Neural progenitor cell (in vitro differentiated cells): ENCODE results near the gene ZFAND3. TPM values are rescaled to one million over a fixed set of nuclear protein-coding genes. Genes with fewer than 3 reads are reported as not detected.

Experiments
- DNase-seq: peaks from one replicate; pipeline ENCODE4 v3.0.0-alpha.2; 2016; ENCODE audit warnings: low spot score
- H2AFZ ChIP-seq: fragments of 200-600 bp; sonication (generic); replicated peaks from 2 replicates; pipeline ENCODE4 v1.6.1; 2016; ENCODE audit warnings: antibody characterized with exemption
- H3F3A ChIP-seq: fragments of 200-600 bp; sonication (generic); 2 replicates; pipeline ENCODE4 v1.6.1; 2016; ENCODE audit warnings: antibody characterized with exemption, low read depth
- H3K27ac ChIP-seq: fragments of 200-600 bp; sonication (generic); 2 replicates; pipeline ENCODE4 v1.5.1; 2016; ENCODE audit warnings: mild to moderate bottlenecking
- H3K27me3 ChIP-seq: fragments of 200-600 bp; sonication (generic); 2 replicates; pipeline ENCODE4 v1.6.1; 2016; ENCODE audit warnings: mild to moderate bottlenecking, moderate library complexity
- H3K36me3 ChIP-seq: fragments of 200-600 bp; sonication (generic); 2 replicates; pipeline ENCODE4 v1.5.1; 2016
- H3K4me1 ChIP-seq: fragments of 200-600 bp; sonication (generic); 2 replicates; pipeline ENCODE4 v1.6.1; 2016; ENCODE audit warnings: mixed run types
- H3K4me2 ChIP-seq: fragments of 200-600 bp; sonication (generic); 2 replicates; pipeline ENCODE4 v1.6.1; 2016
- H3K4me3 ChIP-seq: fragments of 200-600 bp; sonication (generic); 2 replicates; pipeline ENCODE4 v1.5.1; 2016
- H3K79me2 ChIP-seq: fragments of 200-600 bp; sonication (generic); 2 replicates; pipeline ENCODE4 v1.6.1; 2016; ENCODE audit warnings: low read depth
- H3K9ac ChIP-seq: fragments of 200-600 bp; sonication (generic); 2 replicates; pipeline ENCODE4 v1.6.1; 2016
- H3K9me3 ChIP-seq: fragments of 200-600 bp; sonication (generic); 2 replicates; pipeline ENCODE4 v1.5.1; 2016; ENCODE audit warnings: low read depth
- H4K20me1 ChIP-seq: fragments of 200-600 bp; sonication (generic); 2 replicates; pipeline ENCODE4 v1.6.1; 2016; ENCODE audit warnings: low read depth
- H3K27ac Mint-ChIP-seq: 3 replicates; pipeline ENCODE4 v1.8.0; 2021; ENCODE audit warnings: mixed read lengths
- H3K27me3 Mint-ChIP-seq: 2 replicates; pipeline ENCODE4 v1.8.0; 2022; ENCODE audit warnings: low read depth, mild to moderate bottlenecking, inconsistent platforms, moderate library complexity, mixed read lengths; ENCODE audit not compliant: insufficient read depth
- H3K36me3 Mint-ChIP-seq: 3 replicates; pipeline ENCODE4 v1.8.0; 2021; ENCODE audit warnings: mixed read lengths
- H3K4me1 Mint-ChIP-seq: 3 replicates; pipeline ENCODE4 v1.8.0; 2021; ENCODE audit warnings: mixed read lengths
- H3K4me3 Mint-ChIP-seq: 3 replicates; pipeline ENCODE4 v1.8.0; 2021; ENCODE audit warnings: mild to moderate bottlenecking, moderate library complexity, mixed read lengths
- H3K9me3 Mint-ChIP-seq: 3 replicates; pipeline ENCODE4 v1.8.0; 2020; ENCODE audit warnings: mixed read lengths
- CTCF ChIP-seq: fragments of 200-600 bp; sonication (generic); IDR thresholded peaks from 2 replicates; pipeline ENCODE4 v1.5.1; 2017; ENCODE audit warnings: antibody characterized with exemption, mild to moderate bottlenecking
- EZH2 ChIP-seq: fragments of 200-600 bp; sonication (generic); IDR thresholded peaks from 2 replicates; pipeline ENCODE4 v1.6.1; 2017; ENCODE audit warnings: antibody characterized with exemption, mild to moderate bottlenecking, moderate library complexity
- EZH2phosphoT487 ChIP-seq: fragments of 200-600 bp; sonication (generic); IDR thresholded peaks from 2 replicates; pipeline ENCODE4 v1.6.1; 2017; ENCODE audit warnings: antibody characterized with exemption
- total RNA-seq: library from RNA; depleted of rRNA; stranded (reverse); fragments of >200 nt; gene quantifications from 2 replicates; pipeline ENCODE4 v1.2.3, GENCODE V29; 2015; ENCODE audit warnings: low replicate concordance

The ZFAND3 gene
- total RNA-seq, 1 donor from 2014 or later, result 24.3 TPM

GRCh38 chr6:38054527-38055202 is 235.1 kb downstream of the ZFAND3 start:
- Mint-ChIP-seq H3K4me1 (no peaks in the 10 kb centered on the region), H3K9me3 (no peaks in the 10 kb centered on the region), H3K36me3 (no peaks in the 10 kb centered on the region), H3K4me3 (no peak overlapping the region), H3K27me3 (peaks cover 2% of the 10 kb centered on the region), H3K27ac (no peak overlapping the region)
- Histone ChIP-seq H3K9me3 (no peaks in the 10 kb centered on the region), H2AFZ (no peak overlapping the region), H4K20me1 (peaks cover 27% of the 10 kb centered on the region), H3K27me3 (no peaks in the 10 kb centered on the region), H3K36me3 (no peaks in the 10 kb centered on the region), H3K79me2 (peaks cover 56% of the 10 kb centered on the region), H3F3A (no peaks in the 10 kb centered on the region), H3K4me2 (no peak overlapping the region), H3K9ac (no peak overlapping the region), H3K4me1 (no peaks in the 10 kb centered on the region), H3K4me3 (no peak overlapping the region), H3K27ac (peak overlapping the region; percentile 48)
- no peak for DNase-seq
- no peak for TF ChIP-seq EZH2
- TF ChIP-seq CTCF, result no peak
- TF ChIP-seq EZH2phosphoT487, result no peak

- DNase-seq, result no peak
- no peaks in the 10 kb centered on the region for H3K9me3 ChIP-seq
- H3K79me2 ChIP-seq, result peaks cover 57% of the 10 kb centered on the region
- H2AFZ ChIP-seq, result no peak overlapping the region
- H3K27ac ChIP-seq, result peak overlapping the region; percentile 48
- no peak overlapping the region for H3K9ac ChIP-seq
- no peaks in the 10 kb centered on the region for H3K4me1 ChIP-seq
- TF ChIP-seq EZH2phosphoT487, result no peak
- TF ChIP-seq EZH2, result no peak
- TF ChIP-seq CTCF, result no peak
- no peak overlapping the region for H3K27ac Mint-ChIP-seq
- H3K4me1 Mint-ChIP-seq, result no peaks in the 10 kb centered on the region
- no peaks in the 10 kb centered on the region for H3K36me3 ChIP-seq
- peaks cover 28% of the 10 kb centered on the region for H4K20me1 ChIP-seq
- H3F3A ChIP-seq, result no peaks in the 10 kb centered on the region
- no peak overlapping the region for H3K4me3 Mint-ChIP-seq
- H3K27me3 Mint-ChIP-seq, result peaks cover 2% of the 10 kb centered on the region
- no peaks in the 10 kb centered on the region for H3K36me3 Mint-ChIP-seq
- H3K9me3 Mint-ChIP-seq, result no peaks in the 10 kb centered on the region
- no peaks in the 10 kb centered on the region for H3K27me3 ChIP-seq
- no peak overlapping the region for H3K4me2 ChIP-seq
- no peak overlapping the region for H3K4me3 ChIP-seq
Measured at GRCh38 chr6:38055203-38055589, 235.7 kb downstream of the ZFAND3 start.

GRCh38 chr6:38056361-38056760 is 236.8 kb downstream of the ZFAND3 start:
- H2AFZ ChIP-seq, result no peak overlapping the region
- no peaks in the 10 kb centered on the region for H3K36me3 ChIP-seq
- H3K9me3 ChIP-seq, result no peaks in the 10 kb centered on the region
- peaks cover 50% of the 10 kb centered on the region for H3K79me2 ChIP-seq
- no peak overlapping the region for H3K27ac Mint-ChIP-seq
- TF ChIP-seq CTCF (no peak), EZH2 (no peak), EZH2phosphoT487 (no peak)
- H3K27ac ChIP-seq, result no peak overlapping the region
- H3K4me3 Mint-ChIP-seq, result no peak overlapping the region
- no peak overlapping the region for H3K4me2 ChIP-seq
- peaks cover 2% of the 10 kb centered on the region for H3K27me3 Mint-ChIP-seq
- peaks cover 36% of the 10 kb centered on the region for H4K20me1 ChIP-seq
- no peak overlapping the region for H3K4me3 ChIP-seq
- DNase-seq, result no peak
- H3K4me1 Mint-ChIP-seq, result no peaks in the 10 kb centered on the region
- no peak overlapping the region for H3K9ac ChIP-seq
- no peaks in the 10 kb centered on the region for H3K4me1 ChIP-seq
- H3K27me3 ChIP-seq, result no peaks in the 10 kb centered on the region
- H3K9me3 Mint-ChIP-seq, result no peaks in the 10 kb centered on the region
- no peaks in the 10 kb centered on the region for H3F3A ChIP-seq
- peaks cover 3% of the 10 kb centered on the region for H3K36me3 Mint-ChIP-seq
